K562 (cell line): ENCODE data around the gene GP1BB. TPM values are rescaled to one million over a fixed set of nuclear protein-coding genes. Genes with fewer than 3 reads are reported as not detected.

Experiments used
- ELF1 ChIP-seq: fragments of 200-800 bp; sonication (Bioruptor generic); IDR thresholded peaks from 2 replicates; pipeline ENCODE4 v1.6.1; 2016; ENCODE audit warnings: missing genetic modification characterization, missing compliant biosample characterization
- ELF2 ChIP-seq: fragments of 250-450 bp; sonication (Bioruptor Pico); IDR thresholded peaks from 2 replicates; pipeline ENCODE4 v1.5.0; 2021; ENCODE audit warnings: mild to moderate bottlenecking
- ESRRB ChIP-seq: fragments of 250-450 bp; sonication (Bioruptor Pico); IDR thresholded peaks from 2 replicates; pipeline ENCODE4 v1.5.0; 2020; ENCODE audit warnings: mild to moderate bottlenecking, moderate library complexity, borderline replicate concordance
- FOXJ3 ChIP-seq: sonication (generic); formaldehyde crosslinking; IDR thresholded peaks from 2 replicates; pipeline ENCODE4 v1.4.0; 2020; ENCODE audit warnings: mild to moderate bottlenecking, missing genetic modification reagents
- KAT7 ChIP-seq: sonication (generic); formaldehyde crosslinking; IDR thresholded peaks from 2 replicates; pipeline ENCODE4 v1.8.0; 2022; ENCODE audit warnings: missing genetic modification reagents, mild to moderate bottlenecking, borderline replicate concordance
- KLF13 ChIP-seq: fragments of 450-650 bp; IDR thresholded peaks from 2 replicates; pipeline ENCODE4 v1.6.1; 2016; ENCODE audit warnings: missing genetic modification characterization, low read depth, mild to moderate bottlenecking, missing compliant biosample characterization, moderate library complexity, borderline replicate concordance
- MEF2A ChIP-seq: IDR thresholded peaks from 2 replicates; pipeline ENCODE4 v1.6.1; 2011; ENCODE audit warnings: low read depth, mild to moderate bottlenecking, low read length, moderate library complexity; ENCODE audit not compliant: control insufficient read depth
- POLR2B ChIP-seq: fragments of 450-650 bp; IDR thresholded peaks from 2 replicates; pipeline ENCODE4 v1.6.1; 2018; ENCODE audit warnings: low read depth; ENCODE audit not compliant: partially characterized antibody
- RNF2 ChIP-seq: sonication (generic); IDR thresholded peaks from 2 replicates; pipeline ENCODE4 v1.6.1; 2016
- SIX5 ChIP-seq, 2 experiments: IDR thresholded peaks; 2 replicates each; pipeline ENCODE4 v1.6.1; 2011; ENCODE audit warnings: low read length in 2 of 2, borderline replicate concordance in 1 of 2, low read depth in 1 of 2, mild to moderate bottlenecking in 1 of 2, moderate library complexity in 1 of 2; ENCODE audit not compliant: insufficient read depth in 1 of 2
- SMARCE1 ChIP-seq: fragments of 450-650 bp; IDR thresholded peaks from 2 replicates; pipeline ENCODE4 v1.7.1; 2016; ENCODE audit warnings: mild to moderate bottlenecking
- TAF15 ChIP-seq: fragments of 200-400 bp; formaldehyde crosslinking; IDR thresholded peaks from 2 replicates; pipeline ENCODE4 v1.6.1; 2017; ENCODE audit warnings: mild to moderate bottlenecking, low read depth, low read length, moderate library complexity
- TEAD1 ChIP-seq, 2 experiments: fragments of 450-650 bp in 1 of 2; sonication (generic) in 1 of 2; formaldehyde crosslinking; IDR thresholded peaks; 2 replicates each; pipeline versions ENCODE4 v1.4.0 to v1.8.0; 2020 to 2022; ENCODE audit warnings: mild to moderate bottlenecking in 2 of 2, missing genetic modification reagents in 1 of 2
- ZBTB7A ChIP-seq: IDR thresholded peaks from 2 replicates; pipeline ENCODE4 v1.6.1; 2011; ENCODE audit warnings: low read depth, mild to moderate bottlenecking, low read length, moderate library complexity, borderline replicate concordance; ENCODE audit not compliant: control insufficient read depth
- ZFPM2 ChIP-seq: fragments of 250-450 bp; sonication (Bioruptor Pico); IDR thresholded peaks from 2 replicates; pipeline ENCODE4 v1.5.1; 2022; ENCODE audit warnings: mild to moderate bottlenecking
- ZNF133 ChIP-seq: fragments of 250-450 bp; sonication (Bioruptor Pico); IDR thresholded peaks from 2 replicates; pipeline ENCODE4 v1.4.0; 2020; ENCODE audit warnings: mild to moderate bottlenecking
- ZNF239 ChIP-seq: fragments of 250-450 bp; sonication (Bioruptor Pico); IDR thresholded peaks from 2 replicates; pipeline ENCODE4 v1.4.0; 2020; ENCODE audit warnings: mild to moderate bottlenecking
- polyA plus RNA-seq, 8 experiments: library from polyadenylated mRNA; depleted of rRNA in 4 of 8; stranded (reverse) in 5 of 8; unstranded in 3 of 8; fragments of >200 nt; fragmentation: Nextera tagmentation in 2 of 8; fragmentation: Illumina TruSeq in 1 of 8; extraction: Ambion mirVana in 2 of 8; extraction: Trizol in 1 of 8; gene quantifications; 2 replicates each; pipeline versions ENCODE4 v1.2.1 to v1.2.3, GENCODE V29; 2011 to 2014; ENCODE audit warnings: inconsistent platforms in 1 of 8, missing spikeins in 1 of 8
- total RNA-seq, 7 experiments: library from RNA; depleted of rRNA in 6 of 7; stranded (reverse); fragments of >200 nt in 6 of 7; fragmentation: Illumina TruSeq in 2 of 7; extraction: Trizol in 2 of 7; gene quantifications; 2 replicates each; pipeline versions ENCODE4 v1.2.1 to v1.2.3, GENCODE V29; 2011 to 2021; ENCODE audit warnings: low replicate concordance in 1 of 7
- TF ChIP-seq, protein P1 (sequence below): sonication (generic); formaldehyde crosslinking; IDR thresholded peaks from 2 replicates; pipeline ENCODE4 v1.8.1; 2023; ENCODE audit warnings: mild to moderate bottlenecking, missing genetic modification reagents
- TF ChIP-seq, protein P2 (sequence below): sonication (generic); formaldehyde crosslinking; IDR thresholded peaks from 2 replicates; pipeline ENCODE4 v1.8.0; 2022; ENCODE audit warnings: missing genetic modification reagents, mild to moderate bottlenecking, borderline replicate concordance
- TF ChIP-seq, protein P3 (sequence below): sonication (generic); formaldehyde crosslinking; IDR thresholded peaks from 2 replicates; pipeline ENCODE4 v1.9.0; 2022; ENCODE audit warnings: mild to moderate bottlenecking, missing genetic modification reagents
- TF ChIP-seq, protein P4 (sequence below): fragments of 250-450 bp; sonication (Bioruptor Pico); IDR thresholded peaks from 2 replicates; pipeline ENCODE4 v1.5.0; 2021
- TF ChIP-seq, protein P5 (sequence below): sonication (generic); formaldehyde crosslinking; IDR thresholded peaks from 2 replicates; pipeline ENCODE4 v1.8.0; 2022; ENCODE audit warnings: mild to moderate bottlenecking, low read depth, missing genetic modification reagents

The GP1BB gene
- total and polyA plus RNA-seq, 9 of the 15 experiments (the other 6 are each of a cell fraction or from before 2014, with no cell fraction given): 0.69 to 162 (median 2.8) TPM

DNA sequence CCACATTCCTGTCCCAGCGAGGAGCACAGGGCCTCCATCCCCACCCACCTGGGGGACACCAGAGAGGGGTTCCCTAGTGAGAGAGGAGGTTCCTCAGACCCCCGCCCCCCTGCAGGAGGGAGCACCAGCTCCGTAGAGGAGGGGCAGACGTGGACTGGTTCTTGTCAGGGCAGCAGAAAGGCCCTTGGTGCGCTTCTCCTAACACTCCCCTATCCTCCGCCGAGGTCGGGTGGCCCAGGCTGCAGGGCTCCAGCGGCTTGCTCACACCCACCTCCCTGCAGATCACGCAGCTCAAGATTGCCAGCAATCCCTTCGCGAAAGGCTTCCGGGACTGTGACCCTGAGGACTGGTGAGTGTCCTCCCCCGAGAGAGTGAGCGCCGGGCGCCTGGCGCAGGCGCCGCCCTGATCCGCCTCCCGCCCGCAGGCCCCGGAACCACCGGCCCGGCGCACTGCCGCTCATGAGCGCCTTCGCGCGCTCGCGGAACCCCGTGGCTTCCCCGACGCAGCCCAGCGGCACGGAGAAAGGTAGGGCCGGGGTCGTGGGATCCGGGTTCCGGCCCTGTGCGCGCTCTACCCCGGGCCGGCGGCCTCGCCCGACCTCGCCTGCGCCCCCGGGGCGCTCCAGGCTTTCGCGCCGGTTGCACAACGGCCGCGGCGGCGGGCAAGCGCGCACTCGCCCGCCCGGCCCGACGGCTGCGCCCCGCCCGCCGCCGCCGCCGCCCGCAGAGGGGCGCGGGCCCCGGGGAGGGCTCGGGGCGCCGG is 42.3 kb downstream of the GP1BB start (continued):
- TF ChIP-seq, protein P1, sequence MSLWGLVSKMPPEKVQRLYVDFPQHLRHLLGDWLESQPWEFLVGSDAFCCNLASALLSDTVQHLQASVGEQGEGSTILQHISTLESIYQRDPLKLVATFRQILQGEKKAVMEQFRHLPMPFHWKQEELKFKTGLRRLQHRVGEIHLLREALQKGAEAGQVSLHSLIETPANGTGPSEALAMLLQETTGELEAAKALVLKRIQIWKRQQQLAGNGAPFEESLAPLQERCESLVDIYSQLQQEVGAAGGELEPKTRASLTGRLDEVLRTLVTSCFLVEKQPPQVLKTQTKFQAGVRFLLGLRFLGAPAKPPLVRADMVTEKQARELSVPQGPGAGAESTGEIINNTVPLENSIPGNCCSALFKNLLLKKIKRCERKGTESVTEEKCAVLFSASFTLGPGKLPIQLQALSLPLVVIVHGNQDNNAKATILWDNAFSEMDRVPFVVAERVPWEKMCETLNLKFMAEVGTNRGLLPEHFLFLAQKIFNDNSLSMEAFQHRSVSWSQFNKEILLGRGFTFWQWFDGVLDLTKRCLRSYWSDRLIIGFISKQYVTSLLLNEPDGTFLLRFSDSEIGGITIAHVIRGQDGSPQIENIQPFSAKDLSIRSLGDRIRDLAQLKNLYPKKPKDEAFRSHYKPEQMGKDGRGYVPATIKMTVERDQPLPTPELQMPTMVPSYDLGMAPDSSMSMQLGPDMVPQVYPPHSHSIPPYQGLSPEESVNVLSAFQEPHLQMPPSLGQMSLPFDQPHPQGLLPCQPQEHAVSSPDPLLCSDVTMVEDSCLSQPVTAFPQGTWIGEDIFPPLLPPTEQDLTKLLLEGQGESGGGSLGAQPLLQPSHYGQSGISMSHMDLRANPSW (CRISPR knock-in tag): 0 out of 2 replicates have a peak, but pooled peaks have one; percentile 13
- TF ChIP-seq, protein P2, sequence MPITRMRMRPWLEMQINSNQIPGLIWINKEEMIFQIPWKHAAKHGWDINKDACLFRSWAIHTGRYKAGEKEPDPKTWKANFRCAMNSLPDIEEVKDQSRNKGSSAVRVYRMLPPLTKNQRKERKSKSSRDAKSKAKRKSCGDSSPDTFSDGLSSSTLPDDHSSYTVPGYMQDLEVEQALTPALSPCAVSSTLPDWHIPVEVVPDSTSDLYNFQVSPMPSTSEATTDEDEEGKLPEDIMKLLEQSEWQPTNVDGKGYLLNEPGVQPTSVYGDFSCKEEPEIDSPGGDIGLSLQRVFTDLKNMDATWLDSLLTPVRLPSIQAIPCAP: no peak
- TF ChIP-seq ESRRB (CRISPR knock-in tag) (no peak), ZNF133 (no peak), TAF15 (no peak), ZFPM2 (0 out of 2 replicates have a peak, but pooled peaks have one; percentile 60), KLF13 (0 out of 2 replicates have a peak, but pooled peaks have one; percentile 14), POLR2B (no peak), FOXJ3 (CRISPR knock-in tag) (no peak), SMARCE1 (no peak), MEF2A (no peak), ELF1 (tag) (peak; percentile 5; the same call in 1 of the 2 replicates), SIX5 (IDR thresholded peaks at IDR 0.05; ENCODE audit: borderline replicate concordance in 1 of 2, insufficient read depth in 1 of 2, low read depth in 1 of 2, low read length in 2 of 2) (no peak), ZNF239 (no peak), ZBTB7A (no peak), KAT7 (no peak), TEAD1 (CRISPR knock-in tag; IDR thresholded peaks at IDR 0.05) (no peak), ELF2 (CRISPR knock-in tag) (no peak), RNF2 (no peak)
- TF ChIP-seq, protein P3, sequence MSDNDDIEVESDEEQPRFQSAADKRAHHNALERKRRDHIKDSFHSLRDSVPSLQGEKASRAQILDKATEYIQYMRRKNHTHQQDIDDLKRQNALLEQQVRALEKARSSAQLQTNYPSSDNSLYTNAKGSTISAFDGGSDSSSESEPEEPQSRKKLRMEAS (CRISPR knock-in tag): no peak
- TF ChIP-seq, protein P4, sequence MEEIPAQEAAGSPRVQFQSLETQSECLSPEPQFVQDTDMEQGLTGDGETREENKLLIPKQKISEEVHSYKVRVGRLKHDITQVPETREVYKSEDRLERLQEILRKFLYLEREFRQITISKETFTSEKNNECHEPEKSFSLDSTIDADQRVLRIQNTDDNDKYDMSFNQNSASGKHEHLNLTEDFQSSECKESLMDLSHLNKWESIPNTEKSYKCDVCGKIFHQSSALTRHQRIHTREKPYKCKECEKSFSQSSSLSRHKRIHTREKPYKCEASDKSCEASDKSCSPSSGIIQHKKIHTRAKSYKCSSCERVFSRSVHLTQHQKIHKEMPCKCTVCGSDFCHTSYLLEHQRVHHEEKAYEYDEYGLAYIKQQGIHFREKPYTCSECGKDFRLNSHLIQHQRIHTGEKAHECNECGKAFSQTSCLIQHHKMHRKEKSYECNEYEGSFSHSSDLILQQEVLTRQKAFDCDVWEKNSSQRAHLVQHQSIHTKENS (CRISPR knock-in tag): no peak
- TF ChIP-seq, protein P5, sequence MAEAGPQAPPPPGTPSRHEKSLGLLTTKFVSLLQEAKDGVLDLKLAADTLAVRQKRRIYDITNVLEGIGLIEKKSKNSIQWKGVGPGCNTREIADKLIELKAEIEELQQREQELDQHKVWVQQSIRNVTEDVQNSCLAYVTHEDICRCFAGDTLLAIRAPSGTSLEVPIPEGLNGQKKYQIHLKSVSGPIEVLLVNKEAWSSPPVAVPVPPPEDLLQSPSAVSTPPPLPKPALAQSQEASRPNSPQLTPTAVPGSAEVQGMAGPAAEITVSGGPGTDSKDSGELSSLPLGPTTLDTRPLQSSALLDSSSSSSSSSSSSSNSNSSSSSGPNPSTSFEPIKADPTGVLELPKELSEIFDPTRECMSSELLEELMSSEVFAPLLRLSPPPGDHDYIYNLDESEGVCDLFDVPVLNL: no peak
